ENCODE results near the gene INHBC. TPM values are rescaled to one million over a fixed set of nuclear protein-coding genes. Genes with fewer than 3 reads are reported as not detected.

The INHBC gene
- polyA plus RNA-seq, 4 donors, result 0.11 to 0.26 (median 0.17) TPM

DNA sequence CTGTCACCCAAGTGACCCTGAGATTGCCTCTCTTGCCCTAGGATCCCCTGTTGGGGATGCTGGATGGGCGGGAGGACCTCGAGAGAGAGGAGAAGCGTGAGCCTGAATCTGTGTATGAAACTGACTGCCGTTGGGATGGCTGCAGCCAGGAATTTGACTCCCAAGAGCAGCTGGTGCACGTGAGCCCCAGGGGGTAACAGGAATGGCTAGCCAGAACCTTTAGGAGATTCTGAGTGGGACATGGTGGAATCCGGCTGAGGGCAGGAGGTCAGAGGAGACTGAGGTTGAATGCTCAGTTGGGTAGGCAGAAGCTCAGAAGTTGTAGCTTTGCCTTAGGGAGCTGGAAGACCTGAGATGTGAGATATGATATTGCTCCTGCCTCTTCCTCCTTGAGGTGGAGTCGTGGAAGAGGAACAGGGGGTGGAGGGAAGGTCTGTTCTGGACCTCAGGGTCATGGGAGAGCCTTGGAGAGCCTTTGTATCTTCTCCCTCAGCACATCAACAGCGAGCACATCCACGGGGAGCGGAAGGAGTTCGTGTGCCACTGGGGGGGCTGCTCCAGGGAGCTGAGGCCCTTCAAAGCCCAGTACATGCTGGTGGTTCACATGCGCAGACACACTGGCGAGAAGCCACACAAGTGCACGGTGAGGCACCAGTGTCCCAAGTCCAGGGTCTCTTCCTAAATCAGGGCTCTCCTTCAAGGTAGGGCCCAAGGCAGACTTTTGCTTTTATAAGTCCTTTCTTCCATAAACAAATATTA lies 31.3 kb downstream of the INHBC start:
- no peak for DNase-seq (ENCODE audit: low read depth in 4 of 4, low spot score in 3 of 4)

DNA sequence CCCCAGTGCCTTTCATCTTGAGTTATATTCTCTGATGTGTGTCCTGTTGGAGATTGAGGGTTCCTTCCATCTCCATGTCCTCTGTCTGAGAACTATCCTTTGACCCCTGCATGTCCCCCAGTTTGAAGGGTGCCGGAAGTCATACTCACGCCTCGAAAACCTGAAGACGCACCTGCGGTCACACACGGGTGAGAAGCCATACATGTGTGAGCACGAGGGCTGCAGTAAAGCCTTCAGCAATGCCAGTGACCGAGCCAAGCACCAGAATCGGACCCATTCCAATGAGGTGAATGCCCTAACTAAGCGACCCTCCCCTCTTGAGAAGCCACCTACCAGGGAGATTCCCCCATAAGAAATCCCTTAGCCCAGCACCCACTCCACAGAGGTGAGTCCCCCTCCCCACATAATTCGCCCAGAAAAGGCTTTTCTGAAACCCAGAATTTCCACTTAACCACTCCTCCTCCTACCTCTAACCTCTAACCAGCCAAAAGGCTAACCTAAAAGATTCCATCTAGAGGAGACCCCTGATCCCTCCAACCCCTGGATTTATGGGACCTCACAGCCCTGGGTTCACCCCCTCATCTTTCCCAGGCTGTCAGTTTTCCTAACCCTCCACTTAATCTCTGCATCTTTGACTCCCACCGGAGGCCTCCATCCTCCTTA lies 32.8 kb downstream of the INHBC start:
- DNase-seq (ENCODE audit: low read depth in 4 of 4, low spot score in 3 of 4), result no peak

DNA sequence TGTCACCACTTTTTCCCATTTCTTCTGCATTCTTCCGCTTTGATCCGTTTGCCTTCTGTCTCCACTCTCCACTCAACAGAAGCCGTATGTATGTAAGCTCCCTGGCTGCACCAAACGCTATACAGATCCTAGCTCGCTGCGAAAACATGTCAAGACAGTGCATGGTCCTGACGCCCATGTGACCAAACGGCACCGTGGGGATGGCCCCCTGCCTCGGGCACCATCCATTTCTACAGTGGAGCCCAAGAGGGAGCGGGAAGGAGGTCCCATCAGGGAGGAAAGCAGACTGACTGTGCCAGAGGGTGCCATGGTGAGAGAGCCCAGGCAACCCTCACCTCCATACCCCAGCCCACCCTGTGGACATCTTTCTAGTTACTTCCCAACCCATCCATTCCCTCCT lies 33.3 kb downstream of the INHBC start:
- DNase-seq (ENCODE audit: low read depth in 4 of 4, low spot score in 3 of 4), result no peak

DNA sequence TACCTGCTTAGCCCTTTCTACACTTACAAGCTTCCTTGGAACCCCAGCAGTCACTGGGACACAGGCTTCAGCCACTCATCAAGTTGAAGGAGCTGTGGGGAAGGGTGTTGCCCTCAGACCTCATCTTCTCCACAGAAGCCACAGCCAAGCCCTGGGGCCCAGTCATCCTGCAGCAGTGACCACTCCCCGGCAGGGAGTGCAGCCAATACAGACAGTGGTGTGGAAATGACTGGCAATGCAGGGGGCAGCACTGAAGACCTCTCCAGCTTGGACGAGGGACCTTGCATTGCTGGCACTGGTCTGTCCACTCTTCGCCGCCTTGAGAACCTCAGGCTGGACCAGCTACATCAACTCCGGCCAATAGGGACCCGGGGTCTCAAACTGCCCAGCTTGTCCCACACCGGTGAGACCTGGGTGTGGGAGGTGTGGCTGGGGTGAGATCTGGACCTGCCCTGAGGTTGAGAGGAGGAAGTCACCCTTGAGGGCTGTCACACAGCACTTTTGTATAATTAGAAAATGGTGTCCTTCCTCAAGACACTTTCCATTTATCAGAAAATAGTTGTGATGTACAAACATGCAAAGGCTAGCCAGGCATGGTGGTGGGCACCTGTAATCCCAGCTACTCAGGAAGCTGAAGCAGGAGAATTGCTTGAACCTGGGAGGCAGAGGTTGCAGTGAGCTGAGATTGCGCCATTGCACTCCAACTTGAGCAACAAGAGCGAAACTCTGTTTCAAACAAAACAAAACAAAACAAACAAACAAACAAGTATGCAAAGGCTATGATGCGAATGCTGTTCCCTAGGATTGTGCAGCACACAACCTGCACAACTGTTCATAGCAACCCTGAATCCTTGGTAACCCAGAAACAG lies 34.9 kb downstream of the INHBC start:
- DNase-seq (ENCODE audit: low read depth in 4 of 4, low spot score in 3 of 4), result no peak

DNA sequence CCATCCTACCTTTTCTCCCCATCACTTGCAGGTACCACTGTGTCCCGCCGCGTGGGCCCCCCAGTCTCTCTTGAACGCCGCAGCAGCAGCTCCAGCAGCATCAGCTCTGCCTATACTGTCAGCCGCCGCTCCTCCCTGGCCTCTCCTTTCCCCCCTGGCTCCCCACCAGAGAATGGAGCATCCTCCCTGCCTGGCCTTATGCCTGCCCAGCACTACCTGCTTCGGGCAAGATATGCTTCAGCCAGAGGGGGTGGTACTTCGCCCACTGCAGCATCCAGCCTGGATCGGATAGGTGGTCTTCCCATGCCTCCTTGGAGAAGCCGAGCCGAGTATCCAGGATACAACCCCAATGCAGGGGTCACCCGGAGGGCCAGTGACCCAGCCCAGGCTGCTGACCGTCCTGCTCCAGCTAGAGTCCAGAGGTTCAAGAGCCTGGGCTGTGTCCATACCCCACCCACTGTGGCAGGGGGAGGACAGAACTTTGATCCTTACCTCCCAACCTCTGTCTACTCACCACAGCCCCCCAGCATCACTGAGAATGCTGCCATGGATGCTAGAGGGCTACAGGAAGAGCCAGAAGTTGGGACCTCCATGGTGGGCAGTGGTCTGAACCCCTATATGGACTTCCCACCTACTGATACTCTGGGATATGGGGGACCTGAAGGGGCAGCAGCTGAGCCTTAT lies 35.8 kb downstream of the INHBC start:
- DNase-seq (ENCODE audit: low read depth in 4 of 4, low spot score in 3 of 4), result no peak

DNA sequence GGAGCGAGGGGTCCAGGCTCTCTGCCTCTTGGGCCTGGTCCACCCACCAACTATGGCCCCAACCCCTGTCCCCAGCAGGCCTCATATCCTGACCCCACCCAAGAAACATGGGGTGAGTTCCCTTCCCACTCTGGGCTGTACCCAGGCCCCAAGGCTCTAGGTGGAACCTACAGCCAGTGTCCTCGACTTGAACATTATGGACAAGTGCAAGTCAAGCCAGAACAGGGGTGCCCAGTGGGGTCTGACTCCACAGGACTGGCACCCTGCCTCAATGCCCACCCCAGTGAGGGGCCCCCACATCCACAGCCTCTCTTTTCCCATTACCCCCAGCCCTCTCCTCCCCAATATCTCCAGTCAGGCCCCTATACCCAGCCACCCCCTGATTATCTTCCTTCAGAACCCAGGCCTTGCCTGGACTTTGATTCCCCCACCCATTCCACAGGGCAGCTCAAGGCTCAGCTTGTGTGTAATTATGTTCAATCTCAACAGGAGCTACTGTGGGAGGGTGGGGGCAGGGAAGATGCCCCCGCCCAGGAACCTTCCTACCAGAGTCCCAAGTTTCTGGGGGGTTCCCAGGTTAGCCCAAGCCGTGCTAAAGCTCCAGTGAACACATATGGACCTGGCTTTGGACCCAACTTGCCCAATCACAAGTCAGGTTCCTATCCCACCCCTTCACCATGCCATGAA lies 36.5 kb downstream of the INHBC start:
- DNase-seq (ENCODE audit: low read depth in 4 of 4, low spot score in 3 of 4), result no peak

DNA sequence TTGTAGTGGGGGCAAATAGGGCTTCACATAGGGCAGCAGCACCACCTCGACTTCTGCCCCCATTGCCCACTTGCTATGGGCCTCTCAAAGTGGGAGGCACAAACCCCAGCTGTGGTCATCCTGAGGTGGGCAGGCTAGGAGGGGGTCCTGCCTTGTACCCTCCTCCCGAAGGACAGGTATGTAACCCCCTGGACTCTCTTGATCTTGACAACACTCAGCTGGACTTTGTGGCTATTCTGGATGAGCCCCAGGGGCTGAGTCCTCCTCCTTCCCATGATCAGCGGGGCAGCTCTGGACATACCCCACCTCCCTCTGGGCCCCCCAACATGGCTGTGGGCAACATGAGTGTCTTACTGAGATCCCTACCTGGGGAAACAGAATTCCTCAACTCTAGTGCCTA lies 37.1 kb downstream of the INHBC start:
- no peak for DNase-seq (ENCODE audit: low read depth in 4 of 4, low spot score in 3 of 4)

DNA sequence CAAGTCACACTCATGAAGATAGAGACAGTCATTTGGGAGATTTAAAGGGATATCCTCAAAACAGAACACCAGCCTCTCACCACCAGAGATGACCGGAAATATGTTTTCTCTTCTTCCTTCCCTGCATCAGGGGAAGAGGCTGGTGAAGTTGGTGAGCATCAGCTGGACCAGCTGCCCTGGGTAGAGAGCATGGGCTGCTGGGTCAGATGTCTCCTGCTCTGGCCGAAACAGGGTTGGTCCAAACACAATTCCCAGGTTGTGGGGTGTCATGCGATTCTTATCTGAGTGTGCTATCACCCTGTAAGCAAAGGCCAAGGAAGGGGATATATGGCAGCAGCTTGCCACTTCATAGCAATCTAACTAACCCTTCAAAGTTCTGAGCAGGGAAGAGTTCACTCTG lies 37.8 kb downstream of the INHBC start:
- no peak for DNase-seq (ENCODE audit: low read depth in 4 of 4, low spot score in 3 of 4)

DNA sequence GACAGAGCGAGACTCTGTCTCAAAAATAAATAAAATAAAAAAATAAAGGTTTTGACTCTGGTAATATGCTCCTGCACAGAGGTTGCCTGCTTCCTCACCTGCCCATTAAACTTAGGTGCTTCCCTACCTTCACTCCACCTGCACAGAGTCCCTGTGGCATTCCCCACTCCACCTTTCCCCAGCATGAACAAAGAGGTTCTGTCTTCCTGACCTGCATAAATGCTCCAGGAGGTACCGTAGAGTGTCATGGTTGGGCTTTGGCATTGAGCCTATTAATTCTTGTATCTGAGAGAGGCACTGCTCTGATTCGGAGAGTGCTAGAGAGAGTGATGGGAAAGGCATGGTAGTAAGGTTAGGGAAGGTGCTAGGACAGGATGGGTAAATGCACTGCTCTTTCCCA lies 38.8 kb downstream of the INHBC start:
- DNase-seq (ENCODE audit: low read depth in 4 of 4, low spot score in 3 of 4), result no peak

DNA sequence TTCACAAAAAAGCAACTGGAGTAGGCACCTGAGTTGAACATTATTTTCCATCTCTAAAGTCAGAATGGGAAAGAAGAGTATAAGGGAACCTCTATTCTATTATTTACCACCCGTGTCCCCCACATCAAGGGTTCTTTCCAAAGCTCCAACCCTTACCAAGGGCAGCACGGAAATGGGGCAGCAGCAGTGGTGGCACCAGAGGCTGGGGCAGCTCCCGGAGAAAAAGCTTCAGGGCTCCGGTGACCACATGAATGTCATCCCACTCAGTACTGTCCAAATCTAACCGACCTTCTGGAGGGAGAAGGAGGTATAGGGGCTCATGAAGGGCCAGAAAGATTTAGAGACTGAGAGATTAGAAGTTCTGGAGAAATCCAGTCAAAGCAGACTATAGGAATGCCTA lies 39.3 kb downstream of the INHBC start:
- no peak for DNase-seq (ENCODE audit: low read depth in 4 of 4, low spot score in 3 of 4)

DNA sequence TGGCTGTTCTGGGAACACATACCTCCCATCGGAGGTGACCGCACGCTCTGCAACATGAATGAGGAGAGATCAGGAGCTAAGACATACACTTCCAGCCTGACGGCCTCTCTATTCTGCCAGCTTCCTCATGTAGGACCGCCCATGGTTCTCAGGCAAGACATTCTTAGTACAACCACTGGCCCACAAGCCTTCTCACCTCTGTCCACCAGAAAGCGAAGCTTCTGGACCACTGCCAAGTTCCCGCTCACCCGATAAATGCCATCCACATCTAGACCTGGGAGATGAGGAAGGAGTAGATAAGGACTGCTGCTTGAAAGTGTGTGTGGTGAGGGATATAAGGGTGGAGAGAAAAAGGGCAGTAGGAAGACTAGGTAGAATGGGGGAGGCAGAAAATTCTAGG lies 39.8 kb downstream of the INHBC start:
- no peak for DNase-seq (ENCODE audit: low read depth in 4 of 4, low spot score in 3 of 4)

DNA sequence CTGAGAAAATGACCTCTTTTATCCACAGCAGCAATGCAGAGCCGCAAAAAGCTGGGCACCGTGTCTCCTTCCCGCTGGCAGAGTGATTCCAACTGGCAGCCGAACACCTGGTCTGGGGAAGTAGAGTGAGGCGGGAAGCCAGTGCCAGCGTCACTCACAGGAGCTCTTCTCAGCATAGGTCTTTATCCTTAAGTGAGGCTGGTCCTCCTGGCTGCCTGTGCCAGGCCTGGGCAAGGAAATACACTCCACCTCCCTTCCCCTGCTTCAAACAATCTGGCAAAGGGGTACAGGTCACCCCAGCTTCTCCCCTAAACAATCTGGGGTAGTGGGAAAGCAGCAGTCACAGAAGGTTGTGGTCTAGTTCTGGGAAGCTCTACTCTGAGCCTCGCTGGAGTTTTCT lies 40.3 kb downstream of the INHBC start:
- no peak for DNase-seq (ENCODE audit: low read depth in 4 of 4, low spot score in 3 of 4)

DNA sequence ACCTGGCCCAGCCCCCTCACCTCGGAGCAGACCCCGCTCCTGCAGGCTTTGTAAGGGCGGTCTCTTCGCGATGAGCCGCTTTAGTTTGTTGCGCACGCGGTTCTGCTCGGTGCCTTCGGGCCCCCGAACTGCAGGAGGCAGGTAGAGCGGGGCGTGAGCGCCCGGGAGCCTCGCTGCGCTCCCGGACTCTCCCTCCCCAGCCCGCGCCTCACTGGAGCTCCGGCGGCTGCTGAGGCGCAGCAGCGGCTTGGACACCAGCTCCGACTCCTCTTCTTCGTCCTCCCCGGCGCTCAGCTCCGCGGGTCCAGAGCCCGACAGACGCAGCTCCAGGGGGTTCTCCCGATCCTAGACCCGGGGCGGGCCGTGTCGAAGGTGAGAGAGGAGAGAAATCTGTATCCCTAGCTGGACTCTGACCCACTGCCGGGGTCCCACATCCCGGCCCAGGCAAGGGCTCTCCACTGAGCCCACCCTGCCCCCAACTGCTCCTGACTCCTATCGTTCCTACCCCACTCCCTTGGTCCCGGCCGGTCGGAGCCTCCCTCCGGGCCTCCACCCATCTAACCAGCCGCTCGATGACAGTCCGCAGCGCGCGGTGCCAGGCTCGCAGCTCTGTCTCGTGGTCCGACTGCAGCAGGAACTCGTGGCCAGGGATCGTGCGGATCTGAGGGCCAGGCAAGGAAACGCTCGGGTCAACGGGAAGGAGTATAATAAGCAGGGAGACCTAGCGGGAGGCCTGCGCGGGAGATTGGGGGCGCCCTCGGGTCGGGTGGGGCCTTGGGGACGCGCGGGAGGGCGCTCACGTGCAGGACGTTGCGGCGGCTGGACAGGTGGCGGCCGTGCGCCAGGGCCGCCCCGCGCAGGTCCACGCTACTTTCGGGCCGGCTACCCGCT lies 40.9 kb downstream of the INHBC start:
- DNase-seq (ENCODE audit: low read depth in 4 of 4, low spot score in 3 of 4), result no peak

DNA sequence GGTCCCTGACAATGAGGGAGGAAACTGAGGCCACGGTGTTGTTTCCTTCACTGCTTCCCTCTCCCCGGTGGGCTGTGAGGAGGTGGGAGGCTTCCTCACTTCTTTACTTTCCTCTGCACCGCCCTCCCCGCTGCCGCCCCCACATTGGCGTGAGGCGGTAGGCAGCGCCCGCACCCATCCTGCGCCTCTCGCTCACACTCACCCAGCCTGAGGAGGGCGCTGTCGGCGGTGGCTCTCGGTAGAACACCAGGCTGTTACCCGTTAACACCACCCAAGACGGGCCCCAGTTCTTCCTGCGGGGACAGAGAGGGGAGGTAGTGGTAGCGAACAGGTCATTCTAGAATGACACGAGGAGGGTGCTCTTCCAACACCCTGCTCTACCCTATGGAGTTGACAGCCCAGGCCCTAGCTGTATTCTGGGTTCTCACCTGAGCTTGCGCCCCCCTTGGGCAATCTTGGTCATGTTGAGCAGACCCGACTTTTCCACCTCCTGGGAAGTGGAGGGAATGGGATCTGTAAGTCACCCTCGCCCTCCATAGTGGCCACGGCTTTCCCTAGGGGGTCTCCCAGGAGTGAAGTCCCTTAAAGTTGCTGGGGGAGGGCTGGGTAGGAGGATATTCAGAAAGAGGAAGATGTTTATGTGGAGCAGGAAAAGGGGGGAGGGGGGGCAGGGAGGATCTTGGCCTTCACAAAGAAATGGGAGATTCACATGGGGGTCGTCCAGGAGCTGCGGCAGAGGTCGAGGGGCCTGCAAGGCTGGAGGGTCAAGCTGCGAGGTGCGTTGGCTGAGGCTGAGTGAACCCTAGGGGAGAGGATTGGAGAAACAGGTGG lies 41.8 kb downstream of the INHBC start:
- DNase-seq (ENCODE audit: low read depth in 4 of 4, low spot score in 3 of 4), result no peak

DNA sequence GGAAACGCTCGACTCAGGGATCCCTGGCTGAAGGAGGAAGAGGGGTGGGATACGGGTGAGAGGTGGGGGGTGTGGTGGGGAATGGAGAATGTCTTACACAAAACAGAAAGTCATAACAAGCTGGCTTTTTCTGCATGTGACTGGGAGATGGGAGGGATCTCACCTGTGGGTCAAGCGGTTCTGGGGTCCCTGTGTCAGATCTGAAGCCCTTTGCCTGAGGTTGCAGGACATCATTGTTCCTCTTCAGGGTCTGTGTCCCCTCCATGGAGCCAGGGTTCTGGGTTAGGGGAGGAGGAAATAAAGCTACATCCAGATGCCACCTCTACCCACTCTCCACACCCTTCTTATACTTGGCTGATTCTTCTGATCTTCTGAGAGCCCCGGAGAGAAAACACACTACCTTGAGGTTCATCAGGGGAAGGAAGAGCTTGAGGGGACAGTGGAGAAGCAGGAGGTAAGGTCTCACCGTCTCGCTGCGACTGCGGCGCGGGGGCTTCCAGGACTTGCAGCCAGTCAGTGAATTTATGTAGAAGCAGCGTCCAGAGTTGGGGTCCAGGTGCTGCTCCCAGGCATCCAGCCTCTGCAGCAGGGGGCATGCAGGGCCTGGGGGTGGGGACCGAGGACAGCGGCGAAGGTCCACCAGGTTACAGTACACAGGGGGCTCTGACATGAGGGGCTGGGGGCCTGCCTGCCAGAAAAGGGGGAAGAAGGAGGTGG lies 42.6 kb downstream of the INHBC start:
- no peak for DNase-seq (ENCODE audit: low read depth in 4 of 4, low spot score in 3 of 4)

DNA sequence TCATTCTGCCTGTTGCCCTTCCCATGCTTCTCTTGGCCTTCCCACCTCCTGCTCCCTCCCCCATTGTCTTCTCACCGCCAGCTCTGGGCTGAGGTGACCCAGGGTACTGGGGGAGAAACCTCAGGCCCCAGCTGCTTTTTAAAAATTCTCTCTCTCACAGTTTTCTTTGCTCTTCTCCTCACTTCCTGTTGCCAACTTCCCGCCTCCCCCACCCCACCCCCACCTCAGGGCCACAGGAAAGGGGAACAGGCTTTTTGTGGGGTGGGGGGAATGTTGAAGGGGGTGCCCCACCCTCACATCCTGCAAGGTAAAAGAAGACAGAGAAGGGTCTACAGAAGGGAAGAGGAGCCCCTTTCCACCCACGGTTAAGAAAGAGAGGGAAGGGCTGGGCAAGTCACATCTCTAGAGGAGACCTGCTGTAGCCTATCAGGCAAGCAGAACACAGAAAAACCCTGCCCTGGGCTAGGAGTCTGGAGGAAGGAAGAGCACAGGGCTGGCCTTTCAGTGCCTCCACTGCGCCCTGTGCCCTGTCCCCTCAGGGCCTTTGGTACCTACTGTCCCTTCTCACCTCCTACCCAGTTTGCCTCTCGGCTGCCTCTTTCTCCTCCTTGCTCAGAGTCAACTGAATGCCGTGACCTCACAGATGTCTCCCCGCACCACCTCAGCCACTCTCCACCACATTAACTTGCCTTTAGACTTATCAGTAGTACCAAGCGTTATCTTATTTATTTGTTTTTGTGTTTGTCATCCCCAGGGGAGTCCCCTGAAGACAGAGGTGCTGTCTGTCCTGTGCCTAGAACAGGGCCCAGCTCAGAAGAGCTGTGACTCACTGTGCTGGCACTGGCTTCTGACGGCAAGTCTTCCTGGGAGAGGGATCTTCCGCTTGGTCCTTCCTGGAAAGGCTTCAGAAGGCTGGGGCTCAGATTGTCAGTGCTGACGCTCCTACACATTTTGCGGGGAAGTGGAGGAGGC lies 43.4 kb downstream of the INHBC start:
- no peak for DNase-seq (ENCODE audit: low read depth in 4 of 4, low spot score in 3 of 4)

DNA sequence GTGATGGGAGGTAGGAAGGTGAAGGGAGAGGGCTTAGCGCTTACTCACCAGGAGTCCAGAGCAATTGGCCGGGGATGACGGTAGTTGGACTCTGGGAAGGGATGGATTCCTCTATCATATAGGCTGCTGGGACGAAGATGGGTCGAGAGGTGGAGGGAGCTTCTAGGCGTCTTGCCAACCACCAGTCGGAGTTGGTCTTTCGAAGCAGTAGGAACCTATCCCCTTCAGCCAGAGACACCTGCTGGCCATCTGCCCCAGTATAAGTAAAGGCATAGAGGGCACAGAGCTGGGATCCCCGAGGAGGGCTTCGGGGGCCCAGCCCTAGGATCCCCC lies 44.4 kb downstream of the INHBC start:
- no peak for DNase-seq (ENCODE audit: low read depth in 4 of 4, low spot score in 3 of 4)

Measured in left renal pelvis (tissue), 4 donors.